Gastroesophageal sphincter (tissue), 3 donors: Measurements from ENCODE around the gene MYH11.

Experiments used
- CTCF ChIP-seq, 4 experiments: fragments of 200-600 bp in 2 of 4; fragments of 450-650 bp in 2 of 4; sonication (generic) in 1 of 4; IDR thresholded peaks; one replicate each; pipeline ENCODE4 v1.5.1; 2017 to 2019; ENCODE audit warnings: antibody characterized with exemption in 4 of 4, mild to moderate bottlenecking in 2 of 4, moderate library complexity in 2 of 4
- POLR2A ChIP-seq, 2 donors: fragments of 450-650 bp; IDR thresholded peaks; one replicate each; pipeline ENCODE4 v1.6.1; 2017; ENCODE audit warnings: antibody characterized with exemption in 2 of 2, mild to moderate bottlenecking in 2 of 2, moderate library complexity in 1 of 2

GRCh38 chr16:15887283-15887682, 30.5 kb upstream of the MYH11 start:
- TF ChIP-seq POLR2A (IDR thresholded peaks at IDR 0.05) (no peak), CTCF (IDR thresholded peaks at IDR 0.05) (no peak)
